Adrenal gland (tissue), 5 donors: ENCODE results near the gene DRAP1.

Source experiments
- CTCF ChIP-seq, 6 experiments: fragments of 450-650 bp in 4 of 6; fragments of 200-600 bp in 2 of 6; sonication (generic) in 1 of 6; IDR thresholded peaks; 1 replicate in 5 of 6; 2 replicates in 1 of 6; pipeline versions ENCODE4 v1.5.1 to v1.8.0; 2016 to 2021; ENCODE audit warnings: antibody characterized with exemption in 6 of 6, mild to moderate bottlenecking in 2 of 6, moderate library complexity in 1 of 6
- POLR2A ChIP-seq, 2 donors: fragments of 450-650 bp; IDR thresholded peaks; one replicate each; pipeline ENCODE4 v1.6.1; 2017; ENCODE audit warnings: antibody characterized with exemption in 2 of 2, mild to moderate bottlenecking in 2 of 2, moderate library complexity in 1 of 2
- donor health status: DM: no; HTN: no; CAD: no.

- TF ChIP-seq CTCF (IDR thresholded peaks at IDR 0.05) = no peak
- TF ChIP-seq POLR2A (IDR thresholded peaks at IDR 0.05) = no peak
These were observed 36.0 kb upstream of the DRAP1 start for GRCh38 chr11:65883058-65883761.
